MCF 10A (cell line): ENCODE results near the gene MOV10L1. TPM values are rescaled to one million over a fixed set of nuclear protein-coding genes. Genes with fewer than 3 reads are reported as not detected.
"Not testable (repeated sequence)": the region's sequence is repeated elsewhere in the genome, so short reads cannot be mapped to it uniquely, and the experiment has no call there.

Experiments used
- BruUV-seq: library from RNA; stranded (reverse); fragments of 400-500 nt; replicated peaks from 2 replicates; lab custom pipeline; 2021; lab: Mats Ljungman, UMichigan
- CTCF ChIA-PET: fragments of 300-600 bp; sonication (Branson Sonifier 250); formaldehyde crosslinking; extraction: SDS; loops from one replicate; lab custom pipeline; 2021; ENCODE audit warnings: antibody characterized with exemption, inconsistent platforms; lab: Yijun Ruan, JAX
- POLR2A ChIA-PET: fragments of 300-600, 350-650 bp; sonication (Branson Sonifier 250); formaldehyde crosslinking; extraction: SDS; loops from one replicate; lab custom pipeline; 2020; ENCODE audit warnings: antibody characterized with exemption, inconsistent platforms; lab: Yijun Ruan, JAX
- DNase-seq: peaks from one replicate; pipeline ENCODE4 v3.0.0-alpha.2; 2018; ENCODE audit not compliant: unreplicated experiment
- H3K27ac Mint-ChIP-seq: one replicate; pipeline ENCODE4 v1.8.0; 2022; ENCODE audit warnings: mild to moderate bottlenecking, low read depth, mixed read lengths; ENCODE audit not compliant: unreplicated experiment
- H3K27me3 Mint-ChIP-seq: one replicate; pipeline ENCODE4 v1.8.0; 2022; ENCODE audit warnings: mixed read lengths; ENCODE audit not compliant: insufficient read depth, unreplicated experiment
- H3K36me3 Mint-ChIP-seq: one replicate; pipeline ENCODE4 v1.8.0; 2022; ENCODE audit warnings: mild to moderate bottlenecking, moderate library complexity, mixed read lengths; ENCODE audit not compliant: insufficient read depth, unreplicated experiment
- H3K4me1 Mint-ChIP-seq: one replicate; pipeline ENCODE4 v1.8.0; 2022; ENCODE audit warnings: mixed read lengths; ENCODE audit not compliant: insufficient read depth, unreplicated experiment
- H3K4me3 Mint-ChIP-seq: one replicate; pipeline ENCODE4 v1.8.0; 2022; ENCODE audit warnings: mild to moderate bottlenecking, moderate library complexity, mixed read lengths; ENCODE audit not compliant: unreplicated experiment
- H3K9me3 Mint-ChIP-seq: one replicate; pipeline ENCODE4 v1.8.0; 2022; ENCODE audit warnings: mixed read lengths; ENCODE audit not compliant: unreplicated experiment
- CTCF ChIP-seq: fragments of 200-600 bp; IDR thresholded peaks from one replicate; pipeline ENCODE4 v1.8.0; 2022; ENCODE audit warnings: antibody characterized with exemption, mild to moderate bottlenecking; ENCODE audit not compliant: unreplicated experiment
- intact Hi-C: fragments of 100-400 bp; cut with micrococcal nuclease; formaldehyde crosslinking; loops from 2 replicates; pipeline ENCODE4 v1.14.1; 2022
- total RNA-seq: library from RNA; stranded (reverse); gene quantifications from 2 replicates; pipeline ENCODE4 v1.2.3, GENCODE V29; 2022

MOV10L1 gene
- total RNA-seq, 1 experiment from 2014 or later: not detected

GRCh38 chr22:50167689-50168489, 78.1 kb downstream of the MOV10L1 start:
- POLR2A ChIA-PET: no interaction called here
- intact Hi-C loops: no loop called here
- DNase-seq: no peak
- Mint-ChIP-seq H3K4me1 (no peaks in the 10 kb centered on the region), H3K9me3 (no peaks in the 10 kb centered on the region), H3K4me3 (peak overlapping the region; percentile 11), H3K36me3 (peaks cover 6% of the 10 kb centered on the region), H3K27me3 (peaks cover 18% of the 10 kb centered on the region), H3K27ac (no peak overlapping the region)
- CTCF ChIA-PET: no interaction called here
- no TSS peak for BruUV-seq
- no peak for TF ChIP-seq CTCF

GRCh38 chr22:50168490-50169180, 78.8 kb downstream of the MOV10L1 start:
- DNase-seq, H3K4me1 Mint-ChIP-seq, intact Hi-C loops, BruUV-seq, POLR2A ChIA-PET, H3K27ac Mint-ChIP-seq, H3K9me3 Mint-ChIP-seq, CTCF ChIA-PET, H3K36me3 Mint-ChIP-seq: not testable (repeated sequence)
- Mint-ChIP-seq H3K4me3 (peak overlapping the region; percentile 55), H3K27me3 (peaks cover 18% of the 10 kb centered on the region)

GRCh38 chr22:50169181-50169759, 79.5 kb downstream of the MOV10L1 start:
- intact Hi-C loops: no loop called here

GRCh38 chr22:50169774-50170341, 80.1 kb downstream of the MOV10L1 start:
- ChIA-PET CTCF (no interaction called here), POLR2A (no interaction called here)
- DNase-seq: no peak
- H3K4me3 Mint-ChIP-seq: peak overlapping the region; percentile 56
- intact Hi-C loops: no loop called here
- no TSS peak for BruUV-seq
- H3K27me3 Mint-ChIP-seq: peaks cover 18% of the 10 kb centered on the region
- H3K27ac Mint-ChIP-seq: no peak overlapping the region
- no peak for TF ChIP-seq CTCF
- no peaks in the 10 kb centered on the region for H3K4me1 Mint-ChIP-seq
- H3K36me3 Mint-ChIP-seq: peaks cover 6% of the 10 kb centered on the region
- H3K9me3 Mint-ChIP-seq: no peaks in the 10 kb centered on the region

More at GRCh38 chr22:50169181-50169759, 79.5 kb downstream of the MOV10L1 start:
- CTCF ChIA-PET: no interaction called here
- no peak for DNase-seq
- Mint-ChIP-seq H3K27ac (no peak overlapping the region), H3K36me3 (peaks cover 6% of the 10 kb centered on the region), H3K9me3 (no peaks in the 10 kb centered on the region), H3K27me3 (peaks cover 18% of the 10 kb centered on the region), H3K4me3 (peak overlapping the region; percentile 55), H3K4me1 (no peaks in the 10 kb centered on the region)
- POLR2A ChIA-PET: no interaction called here
- BruUV-seq: no TSS peak
- TF ChIP-seq CTCF: no peak
